HepG2 (cell line): ENCODE measurements around the gene LASP1.

Experiments used
- ETV6 ChIP-seq: sonication (generic); formaldehyde crosslinking; conservative IDR thresholded peaks from 2 replicates; pipeline ENCODE4 v1.4.0; 2020; ENCODE audit warnings: missing genetic modification reagents
- EZH2 ChIP-seq: conservative IDR thresholded peaks from 2 replicates; pipeline ENCODE4 v1.6.1; 2012; ENCODE audit warnings: mild to moderate bottlenecking, low read depth, low read length, moderate library complexity
- ZNF24 ChIP-seq: fragments of 450-650 bp; IDR thresholded peaks from 2 replicates; pipeline ENCODE4 v1.6.1; 2017; ENCODE audit warnings: antibody characterized with exemption, mild to moderate bottlenecking
- ZSCAN12 ChIP-seq: sonication (generic); formaldehyde crosslinking; IDR thresholded peaks from 2 replicates; pipeline ENCODE4 v1.9.0; 2021; ENCODE audit warnings: mild to moderate bottlenecking, missing genetic modification reagents
- TF ChIP-seq, protein P1 (sequence below): sonication (generic); formaldehyde crosslinking; IDR thresholded peaks from 2 replicates; pipeline ENCODE4 v1.4.0; 2020; ENCODE audit warnings: mild to moderate bottlenecking, missing genetic modification reagents
- TF ChIP-seq, protein P2 (sequence below): sonication (generic); formaldehyde crosslinking; IDR thresholded peaks from 2 replicates; pipeline ENCODE4 v1.8.1; 2023; ENCODE audit warnings: mild to moderate bottlenecking, missing genetic modification reagents, borderline replicate concordance
- TF ChIP-seq, protein P3 (sequence below): IDR thresholded peaks from 2 replicates; pipeline ENCODE4 v1.6.1; 2012; ENCODE audit warnings: low read depth, low read length, improper control_type of control experiment

DNA sequence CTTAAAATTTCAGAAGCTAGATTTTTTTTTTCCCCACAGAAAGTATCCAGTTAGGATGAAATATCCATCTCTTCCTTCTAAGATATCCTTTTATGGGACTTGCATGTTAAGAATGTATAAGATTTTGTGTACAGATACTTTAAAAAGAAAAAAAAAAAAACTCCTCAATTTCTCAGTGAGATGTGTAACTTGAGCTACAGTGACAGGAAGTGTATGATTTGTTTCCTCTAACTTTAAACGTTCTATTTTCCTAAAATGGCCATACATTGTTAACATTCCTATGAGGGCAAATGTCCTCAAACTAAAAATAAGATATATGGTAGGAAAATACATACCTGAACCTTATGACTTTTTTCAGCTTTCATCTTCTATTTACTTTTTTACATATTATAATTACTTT is 88.5 kb downstream of the LASP1 start:
- TF ChIP-seq ETV6 (CRISPR knock-in tag) = no peak
- TF ChIP-seq, protein P1, sequence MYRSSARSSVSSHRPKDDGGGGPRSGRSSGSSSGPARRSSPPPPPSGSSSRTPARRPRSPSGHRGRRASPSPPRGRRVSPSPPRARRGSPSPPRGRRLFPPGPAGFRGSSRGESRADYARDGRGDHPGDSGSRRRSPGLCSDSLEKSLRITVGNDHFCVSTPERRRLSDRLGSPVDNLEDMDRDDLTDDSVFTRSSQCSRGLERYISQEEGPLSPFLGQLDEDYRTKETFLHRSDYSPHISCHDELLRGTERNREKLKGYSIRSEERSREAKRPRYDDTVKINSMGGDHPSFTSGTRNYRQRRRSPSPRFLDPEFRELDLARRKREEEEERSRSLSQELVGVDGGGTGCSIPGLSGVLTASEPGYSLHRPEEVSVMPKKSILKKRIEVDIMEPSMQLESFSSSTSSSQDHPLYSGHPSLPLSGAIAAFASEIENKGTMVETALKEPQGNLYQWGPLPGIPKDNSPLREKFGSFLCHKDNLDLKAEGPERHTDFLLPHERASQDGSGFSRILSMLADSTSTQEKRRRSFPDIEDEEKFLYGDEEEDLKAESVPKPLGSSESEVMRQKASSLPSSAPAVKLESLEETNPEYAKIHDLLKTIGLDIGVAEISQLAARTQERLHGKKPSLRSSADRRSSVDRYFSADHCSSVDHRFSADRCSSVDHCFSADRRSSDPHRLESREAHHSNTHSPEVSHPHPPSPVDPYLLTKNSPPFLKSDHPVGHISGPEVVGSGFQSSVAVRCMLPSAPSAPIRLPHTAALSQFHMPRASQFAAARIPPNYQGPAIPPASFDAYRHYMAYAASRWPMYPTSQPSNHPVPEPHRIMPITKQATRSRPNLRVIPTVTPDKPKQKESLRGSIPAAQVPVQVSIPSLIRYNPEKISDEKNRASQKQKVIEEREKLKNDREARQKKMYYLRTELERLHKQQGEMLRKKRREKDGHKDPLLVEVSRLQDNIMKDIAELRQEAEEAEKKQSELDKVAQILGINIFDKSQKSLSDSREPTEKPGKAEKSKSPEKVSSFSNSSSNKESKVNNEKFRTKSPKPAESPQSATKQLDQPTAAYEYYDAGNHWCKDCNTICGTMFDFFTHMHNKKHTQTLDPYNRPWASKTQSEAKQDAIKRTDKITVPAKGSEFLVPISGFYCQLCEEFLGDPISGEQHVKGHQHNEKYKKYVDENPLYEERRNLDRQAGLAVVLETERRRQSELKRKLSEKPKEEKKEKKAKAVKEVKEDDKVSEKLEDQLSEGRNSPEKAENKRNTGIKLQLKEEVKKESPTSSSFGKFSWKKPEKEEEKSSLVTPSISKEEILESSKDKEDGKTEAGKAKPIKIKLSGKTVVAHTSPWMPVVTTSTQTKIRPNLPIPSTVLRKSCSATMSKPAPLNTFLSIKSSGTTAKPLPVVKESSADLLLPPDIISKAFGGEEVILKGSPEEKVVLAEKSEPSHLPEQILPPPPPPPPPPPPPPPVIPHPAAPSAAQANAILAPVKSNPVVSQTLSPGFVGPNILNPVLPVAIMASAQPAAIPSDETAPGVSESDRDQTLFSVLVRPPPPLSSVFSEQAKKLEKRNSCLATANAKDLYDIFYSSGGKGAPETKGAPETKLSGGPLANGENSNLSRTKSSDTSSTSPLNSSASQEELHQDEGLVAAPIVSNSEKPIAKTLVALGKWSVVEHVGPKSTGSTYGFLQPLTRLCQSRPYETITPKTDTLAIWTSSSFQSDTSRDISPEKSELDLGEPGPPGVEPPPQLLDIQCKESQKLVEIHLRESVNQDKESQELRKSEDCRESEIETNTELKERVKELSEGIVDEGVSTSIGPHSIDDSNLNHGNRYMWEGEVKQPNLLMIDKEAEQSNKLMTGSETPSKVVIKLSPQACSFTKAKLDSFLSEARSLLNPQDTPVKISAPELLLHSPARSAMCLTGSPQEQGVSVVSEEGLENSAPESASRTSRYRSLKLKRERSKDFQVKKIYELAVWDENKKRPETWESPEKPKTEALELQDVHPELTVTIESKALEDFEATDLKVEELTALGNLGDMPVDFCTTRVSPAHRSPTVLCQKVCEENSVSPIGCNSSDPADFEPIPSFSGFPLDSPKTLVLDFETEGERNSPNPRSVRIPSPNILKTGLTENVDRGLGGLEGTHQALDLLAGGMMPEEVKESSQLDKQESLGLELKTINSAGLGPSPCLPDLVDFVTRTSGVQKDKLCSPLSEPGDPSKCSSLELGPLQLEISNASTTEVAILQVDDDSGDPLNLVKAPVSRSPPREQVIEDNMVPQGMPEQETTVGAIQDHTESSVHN (CRISPR knock-in tag) = no peak
- no peak for TF ChIP-seq EZH2
- no peak for TF ChIP-seq ZNF24
- TF ChIP-seq, protein P2, sequence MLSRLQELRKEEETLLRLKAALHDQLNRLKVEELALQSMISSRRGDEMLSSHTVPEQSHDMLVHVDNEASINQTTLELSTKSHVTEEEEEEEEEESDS (CRISPR knock-in tag) = no peak
- no peak for TF ChIP-seq ZSCAN12 (CRISPR knock-in tag)
- TF ChIP-seq, protein P3, sequence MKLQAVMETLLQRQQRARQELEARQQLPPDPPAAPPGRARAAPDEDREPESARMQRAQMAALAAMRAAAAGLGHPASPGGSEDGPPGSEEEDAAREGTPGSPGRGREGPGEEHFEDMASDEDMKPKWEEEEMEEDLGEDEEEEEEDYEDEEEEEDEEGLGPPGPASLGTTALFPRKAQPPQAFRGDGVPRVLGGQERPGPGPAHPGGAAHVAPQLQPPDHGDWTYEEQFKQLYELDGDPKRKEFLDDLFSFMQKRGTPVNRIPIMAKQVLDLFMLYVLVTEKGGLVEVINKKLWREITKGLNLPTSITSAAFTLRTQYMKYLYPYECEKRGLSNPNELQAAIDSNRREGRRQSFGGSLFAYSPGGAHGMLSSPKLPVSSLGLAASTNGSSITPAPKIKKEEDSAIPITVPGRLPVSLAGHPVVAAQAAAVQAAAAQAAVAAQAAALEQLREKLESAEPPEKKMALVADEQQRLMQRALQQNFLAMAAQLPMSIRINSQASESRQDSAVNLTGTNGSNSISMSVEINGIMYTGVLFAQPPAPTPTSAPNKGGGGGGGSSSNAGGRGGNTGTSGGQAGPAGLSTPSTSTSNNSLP = no peak
